BLaER1 (cell line): ENCODE data around the gene TMEM81.

ENCODE experiments used
- H3K27ac ChIP-seq: shearing (Covaris generic); formaldehyde crosslinking; 2 replicates; pipeline ENCODE4 v1.8.1; 2022
- H3K27me3 ChIP-seq: shearing (Covaris generic); formaldehyde crosslinking; 2 replicates; pipeline ENCODE4 v1.8.1; 2022
- H3K36me3 ChIP-seq: shearing (Covaris generic); formaldehyde crosslinking; 2 replicates; pipeline ENCODE4 v1.8.1; 2022
- H3K4me1 ChIP-seq: shearing (Covaris generic); formaldehyde crosslinking; 2 replicates; pipeline ENCODE4 v1.8.1; 2022
- H3K4me2 ChIP-seq: shearing (Covaris generic); formaldehyde crosslinking; 2 replicates; pipeline ENCODE4 v1.8.1; 2022
- H3K4me3 ChIP-seq: shearing (Covaris generic); formaldehyde crosslinking; 2 replicates; pipeline ENCODE4 v1.8.1; 2022
- H3K9ac ChIP-seq: shearing (Covaris generic); formaldehyde crosslinking; 2 replicates; pipeline ENCODE4 v1.8.1; 2022
- H3K9me3 ChIP-seq: shearing (Covaris generic); formaldehyde crosslinking; 2 replicates; pipeline ENCODE4 v1.8.1; 2022
- H4K20me1 ChIP-seq: shearing (Covaris generic); formaldehyde crosslinking; 2 replicates; pipeline ENCODE4 v1.8.1; 2022
- Cebpa-rat ChIP-seq: shearing (Covaris generic); IDR thresholded peaks from 2 replicates; pipeline ENCODE4 v1.8.1; 2022

TMEM81 gene

GRCh38 chr1:205041998-205042910, 42.0 kb downstream of the TMEM81 start:
- peak overlapping the region; percentile 8; the same call in 1 of the 2 replicates for H3K4me3 ChIP-seq
- peak overlapping the region; percentile 54 for H3K27ac ChIP-seq
- H3K4me1 ChIP-seq, result peaks cover 59% of the 10 kb centered on the region
- H3K9me3 ChIP-seq, result no peaks in the 10 kb centered on the region
- H3K36me3 ChIP-seq, result no peaks in the 10 kb centered on the region
- H3K4me2 ChIP-seq, result peak overlapping the region; percentile 84
- H3K27me3 ChIP-seq, result peaks cover 39% of the 10 kb centered on the region
- H3K9ac ChIP-seq, result peak overlapping the region; percentile 23; the same call in 1 of the 2 replicates
- no peak for TF ChIP-seq Cebpa-rat
- no peaks in the 10 kb centered on the region for H4K20me1 ChIP-seq

- Histone ChIP-seq H3K9ac (peak overlapping the region; percentile 23; the same call in 1 of the 2 replicates), H3K9me3 (no peaks in the 10 kb centered on the region), H3K4me3 (peak overlapping the region; percentile 8; the same call in 1 of the 2 replicates), H3K36me3 (no peaks in the 10 kb centered on the region), H3K4me2 (peak overlapping the region; percentile 84), H4K20me1 (no peaks in the 10 kb centered on the region), H3K27ac (peak overlapping the region; percentile 54), H3K27me3 (peaks cover 39% of the 10 kb centered on the region), H3K4me1 (peaks cover 48% of the 10 kb centered on the region)
- no peak for TF ChIP-seq Cebpa-rat
Measured at GRCh38 chr1:205041001-205041715, 43.1 kb downstream of the TMEM81 start.

DNA sequence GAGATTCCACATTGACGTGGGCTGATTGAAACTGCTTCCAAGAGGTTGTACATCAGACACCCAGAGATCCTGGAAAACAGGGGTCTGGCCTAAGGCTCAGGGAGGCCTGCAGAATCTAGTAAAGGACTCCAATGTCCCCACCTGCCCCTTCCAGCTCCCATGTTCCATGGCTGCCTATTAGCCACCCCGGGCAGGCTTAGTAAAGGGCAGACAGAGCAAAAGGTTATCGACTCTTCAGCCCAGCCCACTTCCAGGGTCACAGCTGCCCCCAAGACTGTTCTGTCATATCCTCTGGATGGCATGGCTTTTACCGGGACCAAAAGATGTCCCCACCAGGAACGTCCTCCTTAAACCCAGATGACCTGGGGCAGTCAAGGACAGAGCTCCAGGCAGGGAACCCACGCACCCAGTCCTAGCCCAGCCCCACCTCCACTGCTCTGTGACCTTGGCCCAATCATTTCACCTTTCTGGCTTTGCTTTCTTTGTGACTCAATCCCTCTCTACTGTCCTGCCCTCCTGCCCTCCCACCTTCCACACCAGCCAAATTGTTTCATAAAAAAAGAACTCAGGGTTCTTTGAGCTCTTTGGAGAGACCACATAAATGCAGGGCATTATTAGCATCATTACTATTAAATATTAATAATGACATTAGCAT, 46.0 kb downstream of the TMEM81 start:
- TF ChIP-seq Cebpa-rat, result no peak
- H3K9ac ChIP-seq, result no peak overlapping the region
- H3K27ac ChIP-seq, result no peak overlapping the region
- peaks cover 15% of the 10 kb centered on the region for H3K27me3 ChIP-seq
- H3K36me3 ChIP-seq, result no peaks in the 10 kb centered on the region
- peaks cover 40% of the 10 kb centered on the region for H3K4me1 ChIP-seq
- H3K4me2 ChIP-seq, result no peak overlapping the region
- H3K9me3 ChIP-seq, result no peaks in the 10 kb centered on the region
- H3K4me3 ChIP-seq, result no peak overlapping the region
- no peaks in the 10 kb centered on the region for H4K20me1 ChIP-seq

GRCh38 chr1:205037539-205037938, 46.7 kb downstream of the TMEM81 start:
- Histone ChIP-seq H3K36me3 (no peaks in the 10 kb centered on the region), H3K27ac (no peak overlapping the region), H3K4me3 (no peak overlapping the region), H3K4me1 (peaks cover 33% of the 10 kb centered on the region), H4K20me1 (no peaks in the 10 kb centered on the region), H3K9me3 (no peaks in the 10 kb centered on the region), H3K27me3 (peaks cover 8% of the 10 kb centered on the region; the same call in 1 of the 2 replicates), H3K9ac (no peak overlapping the region), H3K4me2 (no peak overlapping the region)
- TF ChIP-seq Cebpa-rat, result no peak
